Activated T-helper 2 cell treated with anti-CD3 and anti-CD28 coated beads, Interferon-gamma antibody, Interleukin-2, Interleukin-4, amounts not matched to agents 10 μg/mL and 5 μg/mL and 100 μg/mL, durations not matched to agents 14 hours and 24 hours and 36 hours (primary cell): Measurements from ENCODE around the gene ACOXL. TPM values are rescaled to one million over a fixed set of nuclear protein-coding genes. Genes with fewer than 3 reads are reported as not detected.

Experiments
- DNase-seq: peaks from one replicate; pipeline ENCODE4 v3.0.0; 2021; ENCODE audit warnings: low spot score
- H3K27ac Mint-ChIP-seq: one replicate; pipeline ENCODE4 v1.8.0; 2021; ENCODE audit warnings: mixed read lengths
- H3K27me3 Mint-ChIP-seq: one replicate; pipeline ENCODE4 v1.8.0; 2021; ENCODE audit warnings: low read depth, mixed read lengths
- H3K36me3 Mint-ChIP-seq: one replicate; pipeline ENCODE4 v1.8.0; 2021; ENCODE audit warnings: low read depth, mixed read lengths
- H3K4me1 Mint-ChIP-seq: one replicate; pipeline ENCODE4 v1.8.0; 2021; ENCODE audit warnings: low read depth, mixed read lengths
- H3K4me3 Mint-ChIP-seq: one replicate; pipeline ENCODE4 v1.8.0; 2021; ENCODE audit warnings: low read depth, mild to moderate bottlenecking, moderate library complexity, mixed read lengths
- H3K9me3 Mint-ChIP-seq: one replicate; pipeline ENCODE4 v1.8.0; 2021; ENCODE audit warnings: mixed read lengths
- intact Hi-C: fragments of 100-400 bp; cut with micrococcal nuclease; formaldehyde crosslinking; loops from one replicate; pipeline ENCODE4 v1.15.1; 2023
- total RNA-seq: library from RNA; stranded (reverse); gene quantifications from 2 replicates; pipeline ENCODE4 v1.2.3, GENCODE V29; 2022

Gene ACOXL
- total RNA-seq, 1 donor from 2014 or later, result 1.6 TPM

- H3K27me3 Mint-ChIP-seq, result peaks cover 40% of the 10 kb centered on the region
- H3K4me3 Mint-ChIP-seq, result no peak overlapping the region
- intact Hi-C loops, result no loop called here
- H3K9me3 Mint-ChIP-seq, result no peaks in the 10 kb centered on the region
- no peak for DNase-seq
- no peaks in the 10 kb centered on the region for H3K36me3 Mint-ChIP-seq
- no peak overlapping the region for H3K27ac Mint-ChIP-seq
- peaks cover 31% of the 10 kb centered on the region for H3K4me1 Mint-ChIP-seq
These were observed 298.0 kb downstream of the ACOXL start for GRCh38 chr2:111030260-111030891.

DNA sequence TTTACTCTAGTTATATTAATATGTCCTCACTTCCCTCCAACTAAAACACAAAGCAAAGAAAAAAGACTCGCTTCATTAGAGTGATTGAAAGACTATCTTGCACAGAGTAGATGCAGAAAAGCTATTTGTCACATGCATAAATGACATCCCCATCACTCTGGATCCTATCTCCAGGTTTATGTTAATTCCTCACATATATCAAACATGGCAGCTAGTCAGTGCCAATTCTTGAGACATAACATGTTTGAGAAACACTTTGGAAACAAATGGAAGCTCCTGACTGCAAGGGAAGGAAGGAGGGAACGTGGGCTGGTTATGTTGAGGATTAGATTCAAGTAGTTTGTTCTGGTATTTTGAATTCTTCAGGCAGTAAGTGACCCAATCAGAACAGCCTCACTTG lies 298.6 kb downstream of the ACOXL start:
- no peaks in the 10 kb centered on the region for H3K36me3 Mint-ChIP-seq
- peaks cover 40% of the 10 kb centered on the region for H3K27me3 Mint-ChIP-seq
- no peak overlapping the region for H3K27ac Mint-ChIP-seq
- H3K9me3 Mint-ChIP-seq, result no peaks in the 10 kb centered on the region
- peaks cover 30% of the 10 kb centered on the region for H3K4me1 Mint-ChIP-seq
- no peak overlapping the region for H3K4me3 Mint-ChIP-seq
- intact Hi-C loops, result no loop called here
- DNase-seq, result no peak

DNA sequence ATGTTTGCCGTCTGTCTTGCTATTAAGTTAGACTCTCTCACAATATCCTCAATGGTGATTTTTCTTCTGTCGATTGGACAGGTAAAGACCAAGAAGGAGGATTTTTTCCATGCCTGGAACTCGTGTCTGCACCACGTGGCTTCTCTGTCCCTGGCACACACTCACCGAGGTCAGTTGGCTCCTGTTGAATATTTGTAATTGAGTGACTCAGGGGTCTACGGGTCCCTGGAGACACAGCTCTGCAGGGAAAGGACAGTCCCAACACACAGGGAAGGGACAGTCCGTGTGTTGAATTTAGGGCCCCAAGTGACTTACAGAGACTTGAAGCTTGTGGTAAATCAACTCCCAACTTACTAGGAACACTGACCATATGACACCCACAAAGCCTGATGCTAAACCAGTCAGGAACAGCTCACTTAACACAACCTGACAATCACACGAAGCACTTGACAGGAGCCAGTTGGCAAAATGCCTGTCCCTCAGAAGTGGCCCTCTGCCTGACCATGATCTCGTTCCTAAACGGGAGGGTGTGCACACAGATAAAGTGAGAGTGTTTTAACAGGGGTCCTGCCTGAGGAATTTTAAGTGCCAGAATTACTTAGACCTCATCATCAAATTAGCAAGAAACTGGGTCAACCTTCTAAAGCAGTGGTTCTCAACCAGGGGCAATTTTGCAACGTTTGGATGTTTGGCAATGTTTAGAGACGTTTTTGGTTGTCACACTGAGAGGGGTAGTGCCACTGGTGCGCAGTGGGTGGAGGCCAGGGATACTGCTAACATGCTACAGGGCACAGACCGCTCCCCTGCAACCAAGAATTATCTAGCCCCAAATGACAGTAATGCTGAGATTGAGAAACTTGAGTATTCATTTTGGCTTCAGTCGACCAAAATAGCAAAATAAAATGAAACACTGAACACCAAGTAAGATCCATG lies 299.4 kb downstream of the ACOXL start:
- H3K36me3 Mint-ChIP-seq, result no peaks in the 10 kb centered on the region
- no peak for DNase-seq
- no peak overlapping the region for H3K27ac Mint-ChIP-seq
- no peaks in the 10 kb centered on the region for H3K9me3 Mint-ChIP-seq
- peaks cover 36% of the 10 kb centered on the region for H3K4me1 Mint-ChIP-seq
- H3K27me3 Mint-ChIP-seq, result peaks cover 35% of the 10 kb centered on the region
- intact Hi-C loops, result no loop called here
- no peak overlapping the region for H3K4me3 Mint-ChIP-seq

DNA sequence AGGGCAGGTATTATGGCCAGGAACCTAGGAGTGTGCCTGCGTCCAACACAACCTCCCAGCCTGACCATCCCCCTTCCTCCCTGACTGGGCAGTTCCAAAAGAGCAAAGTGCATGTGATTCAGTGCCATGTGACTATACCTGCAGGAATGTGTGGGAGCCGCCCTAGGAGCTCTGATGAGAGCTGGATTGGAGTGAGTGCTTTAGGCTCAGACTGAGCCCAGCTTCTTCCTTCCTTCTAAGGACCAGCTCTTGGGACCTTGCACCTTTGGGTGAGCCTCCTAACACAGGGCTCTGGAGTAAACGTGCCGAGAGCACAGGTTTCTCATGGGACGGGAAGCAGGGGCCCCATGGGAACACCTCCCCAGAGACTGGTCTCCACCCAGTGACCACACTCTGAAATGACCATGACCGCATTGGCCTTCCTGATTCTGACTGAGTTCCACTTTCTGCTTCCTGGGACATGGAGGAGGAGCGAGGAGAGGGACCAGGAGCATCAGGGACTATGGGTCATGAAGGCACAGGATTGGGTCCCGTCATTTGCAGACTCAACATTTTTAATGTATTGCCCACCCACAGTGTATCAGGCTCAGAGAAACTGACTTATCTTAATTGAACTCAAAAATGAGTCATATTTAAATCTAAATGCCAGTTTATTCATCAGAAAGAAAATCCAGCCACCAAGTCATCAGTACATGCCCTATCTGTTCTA lies 300.5 kb downstream of the ACOXL start:
- no peaks in the 10 kb centered on the region for H3K9me3 Mint-ChIP-seq
- peaks cover 38% of the 10 kb centered on the region for H3K27me3 Mint-ChIP-seq
- H3K36me3 Mint-ChIP-seq, result no peaks in the 10 kb centered on the region
- no peak overlapping the region for H3K4me3 Mint-ChIP-seq
- peaks cover 46% of the 10 kb centered on the region for H3K4me1 Mint-ChIP-seq
- intact Hi-C loops, result no loop called here
- H3K27ac Mint-ChIP-seq, result no peak overlapping the region
- DNase-seq, result no peak

GRCh38 chr2:111034146-111034545 lies 301.8 kb downstream of the ACOXL start:
- peaks cover 55% of the 10 kb centered on the region for H3K4me1 Mint-ChIP-seq
- H3K27me3 Mint-ChIP-seq, result peaks cover 35% of the 10 kb centered on the region

GRCh38 chr2:111034606-111035005 lies 302.2 kb downstream of the ACOXL start:
- DNase-seq, result no peak
- Mint-ChIP-seq H3K27me3 (peaks cover 37% of the 10 kb centered on the region), H3K36me3 (no peaks in the 10 kb centered on the region), H3K27ac (no peak overlapping the region), H3K9me3 (no peaks in the 10 kb centered on the region), H3K4me1 (peaks cover 57% of the 10 kb centered on the region), H3K4me3 (no peak overlapping the region)
- intact Hi-C loops, result no loop called here

More at GRCh38 chr2:111034146-111034545, 301.8 kb downstream of the ACOXL start:
- no peak overlapping the region for H3K4me3 Mint-ChIP-seq
- no peak overlapping the region for H3K27ac Mint-ChIP-seq
- intact Hi-C loops, result no loop called here
- DNase-seq, result no peak
- H3K36me3 Mint-ChIP-seq, result no peaks in the 10 kb centered on the region
- H3K9me3 Mint-ChIP-seq, result no peaks in the 10 kb centered on the region

DNA sequence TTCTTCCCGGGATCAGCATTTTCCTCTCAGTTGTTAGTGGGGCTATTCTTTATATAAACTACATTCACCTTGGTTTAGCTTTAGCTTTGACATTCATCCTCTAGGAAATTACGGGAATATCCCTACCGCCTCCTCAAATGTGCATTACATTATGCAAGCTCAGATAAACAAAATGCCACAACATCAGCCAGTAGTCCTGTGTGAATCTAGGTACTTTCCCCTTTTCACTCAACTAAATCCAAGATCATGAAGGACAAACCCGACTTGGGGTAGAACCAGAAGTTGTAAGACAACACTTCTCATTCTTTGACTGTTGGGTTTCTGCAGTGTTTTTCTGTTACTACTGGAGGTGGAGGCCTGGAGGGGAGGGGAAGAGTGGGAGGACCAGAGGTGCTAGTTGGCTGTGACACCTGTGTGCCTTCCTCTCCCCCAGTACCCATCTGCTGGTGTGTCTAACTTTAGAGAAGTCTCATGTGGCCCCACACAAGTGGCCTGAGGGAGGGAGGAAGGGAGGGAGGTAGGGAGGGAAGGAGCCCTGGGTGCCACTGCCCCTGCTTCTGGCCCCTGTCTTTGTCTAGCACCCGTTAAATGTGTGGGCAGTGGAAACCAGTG lies 303.6 kb downstream of the ACOXL start:
- peaks cover 46% of the 10 kb centered on the region for H3K4me1 Mint-ChIP-seq
- DNase-seq, result no peak
- no peaks in the 10 kb centered on the region for H3K36me3 Mint-ChIP-seq
- no peaks in the 10 kb centered on the region for H3K9me3 Mint-ChIP-seq
- intact Hi-C loops, result no loop called here
- H3K27ac Mint-ChIP-seq, result no peak overlapping the region
- H3K4me3 Mint-ChIP-seq, result no peak overlapping the region
- H3K27me3 Mint-ChIP-seq, result peaks cover 40% of the 10 kb centered on the region

DNA sequence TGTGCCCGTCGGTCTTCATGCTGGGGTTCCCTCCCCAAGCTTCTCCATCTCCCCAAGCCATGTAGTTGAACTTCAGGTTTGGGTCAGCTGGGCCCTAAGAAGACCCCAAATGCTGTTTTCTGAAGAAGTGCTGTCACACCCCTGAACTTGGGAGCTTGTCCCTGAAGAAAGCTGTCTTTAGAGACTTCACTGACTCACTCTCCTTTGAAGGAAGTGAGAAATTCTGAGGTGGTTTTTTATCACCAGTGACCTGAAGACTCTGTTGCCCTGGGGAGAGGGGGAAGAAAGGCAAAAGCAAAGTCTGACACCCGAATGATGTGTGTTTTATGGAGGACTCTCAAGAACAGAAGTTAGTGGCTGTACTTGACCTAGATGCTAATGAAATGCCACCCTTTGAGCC lies 304.8 kb downstream of the ACOXL start:
- intact Hi-C loops, result no loop called here
- Mint-ChIP-seq H3K4me3 (no peak overlapping the region), H3K36me3 (no peaks in the 10 kb centered on the region), H3K9me3 (no peaks in the 10 kb centered on the region), H3K4me1 (peaks cover 45% of the 10 kb centered on the region), H3K27me3 (peaks cover 33% of the 10 kb centered on the region), H3K27ac (peak overlapping the region; percentile 20)
- DNase-seq, result no peak

GRCh38 chr2:111039628-111040383 lies 307.4 kb downstream of the ACOXL start:
- no peaks in the 10 kb centered on the region for H3K9me3 Mint-ChIP-seq
- DNase-seq, result no peak
- peaks cover 24% of the 10 kb centered on the region for H3K27me3 Mint-ChIP-seq
- no peak overlapping the region for H3K4me3 Mint-ChIP-seq
- intact Hi-C loops, result no loop called here
- peaks cover 54% of the 10 kb centered on the region for H3K4me1 Mint-ChIP-seq
- H3K36me3 Mint-ChIP-seq, result no peaks in the 10 kb centered on the region
- H3K27ac Mint-ChIP-seq, result no peak overlapping the region

- intact Hi-C loops, result no loop called here
- Mint-ChIP-seq H3K27me3 (peaks cover 18% of the 10 kb centered on the region), H3K4me3 (no peak overlapping the region)
These were observed 309.2 kb downstream of the ACOXL start for GRCh38 chr2:111041398-111042202.

DNA sequence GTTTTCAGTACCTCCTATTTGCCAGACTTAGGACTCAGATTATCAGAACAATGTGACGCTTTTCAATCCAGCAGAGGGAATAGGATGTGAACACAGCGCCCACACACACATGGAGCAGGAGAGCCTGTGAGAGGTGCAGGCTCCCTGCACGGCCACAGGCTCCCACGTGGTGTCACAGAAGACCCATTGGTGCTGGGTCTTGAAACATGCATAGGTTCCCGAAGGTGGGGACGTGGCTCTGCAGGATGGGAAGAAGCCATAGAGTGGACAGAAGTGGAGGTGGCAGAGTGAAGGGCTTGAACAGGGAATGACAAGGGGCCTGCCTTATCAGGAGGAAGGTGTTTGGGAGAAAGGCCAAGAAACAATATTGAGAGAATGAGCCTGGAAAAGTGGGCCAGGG lies 309.9 kb downstream of the ACOXL start:
- no peak for DNase-seq

More at GRCh38 chr2:111041398-111042202, 309.2 kb downstream of the ACOXL start:
- Mint-ChIP-seq H3K4me1 (peaks cover 50% of the 10 kb centered on the region), H3K27ac (no peak overlapping the region), H3K9me3 (peaks cover 11% of the 10 kb centered on the region), H3K36me3 (peaks cover 3% of the 10 kb centered on the region)
- no peak for DNase-seq

More for the DNA sequence above, 309.9 kb downstream of the ACOXL start:
- Mint-ChIP-seq H3K36me3 (peaks cover 3% of the 10 kb centered on the region), H3K4me3 (no peak overlapping the region), H3K9me3 (peaks cover 17% of the 10 kb centered on the region), H3K4me1 (peaks cover 44% of the 10 kb centered on the region), H3K27ac (peak overlapping the region; percentile 78), H3K27me3 (peaks cover 21% of the 10 kb centered on the region)
- intact Hi-C loops, result no loop called here
